ENCODE data around the gene DENND6A. TPM values are rescaled to one million over a fixed set of nuclear protein-coding genes. Genes with fewer than 3 reads are reported as not detected.
"Not testable (repeated sequence)": the region's sequence is repeated elsewhere in the genome, so short reads cannot be mapped to it uniquely, and the experiment has no call there.

DENND6A gene
- total RNA-seq, 1 donor from 2014 or later, result 21.5 TPM

GRCh38 chr3:57709031-57709430 is 16.2 kb upstream of the DENND6A start:
- no peak for TF ChIP-seq CTCF (IDR thresholded peaks at IDR 0.05)
- ATAC-seq (ENCODE audit: low read depth), result no peak
- POLR2A ChIA-PET, result no interaction called here
- intact Hi-C loops (cut with micrococcal nuclease), result no loop called here
- Mint-ChIP-seq H3K27me3 (no peaks in the 10 kb centered on the region), H3K27ac (no peak overlapping the region), H3K4me1 (no peaks in the 10 kb centered on the region), H3K9me3 (no peaks in the 10 kb centered on the region), H3K36me3 (ENCODE audit: low read depth) (no peaks in the 10 kb centered on the region), H3K4me3 (no peak overlapping the region)
- DNase-seq, result no peak
- CTCF ChIA-PET, result no interaction called here

- Mint-ChIP-seq H3K36me3 (ENCODE audit: low read depth) (no peaks in the 10 kb centered on the region), H3K4me3 (no peak overlapping the region), H3K4me1 (no peaks in the 10 kb centered on the region), H3K9me3 (no peaks in the 10 kb centered on the region), H3K27me3 (peaks cover 2% of the 10 kb centered on the region), H3K27ac (no peak overlapping the region)
- ChIA-PET POLR2A (no interaction called here), CTCF (no interaction called here)
- ATAC-seq (ENCODE audit: low read depth), result no peak
- TF ChIP-seq CTCF (IDR thresholded peaks at IDR 0.05), result no peak
- DNase-seq, result no peak
- intact Hi-C loops (cut with micrococcal nuclease), result no loop called here
These were observed 13.6 kb upstream of the DENND6A start for GRCh38 chr3:57706462-57706861.

- H3K27ac Mint-ChIP-seq; H3K4me3 Mint-ChIP-seq; H3K4me1 Mint-ChIP-seq; H3K9me3 Mint-ChIP-seq; POLR2A ChIA-PET; ATAC-seq (ENCODE audit: low read depth); DNase-seq; intact Hi-C loops (cut with micrococcal nuclease); CTCF ChIA-PET; H3K36me3 Mint-ChIP-seq (ENCODE audit: low read depth); H3K27me3 Mint-ChIP-seq: not testable (repeated sequence)
These were observed 12.5 kb upstream of the DENND6A start for GRCh38 chr3:57705351-57705750.

- ChIA-PET POLR2A (no interaction called here), CTCF (no interaction called here)
- no peak overlapping the region for H3K4me3 Mint-ChIP-seq
- TF ChIP-seq CTCF (IDR thresholded peaks at IDR 0.05), result no peak
- DNase-seq (no peak), ATAC-seq (ENCODE audit: low read depth) (no peak)
- H3K4me1 Mint-ChIP-seq, result no peaks in the 10 kb centered on the region
- peaks cover 2% of the 10 kb centered on the region for H3K27me3 Mint-ChIP-seq
- no peaks in the 10 kb centered on the region for H3K36me3 Mint-ChIP-seq (ENCODE audit: low read depth)
- H3K27ac Mint-ChIP-seq, result no peak overlapping the region
- intact Hi-C loops (cut with micrococcal nuclease), result no loop called here
- H3K9me3 Mint-ChIP-seq, result no peaks in the 10 kb centered on the region
These were observed 8.9 kb upstream of the DENND6A start for GRCh38 chr3:57701781-57702180.

- intact Hi-C loops (cut with micrococcal nuclease), result no loop called here
- ATAC-seq (ENCODE audit: low read depth), result no peak
- peaks cover 2% of the 10 kb centered on the region for H3K27me3 Mint-ChIP-seq
- POLR2A ChIA-PET, result no interaction called here
- no peak overlapping the region for H3K27ac Mint-ChIP-seq
- H3K4me3 Mint-ChIP-seq, result no peak overlapping the region
- no peaks in the 10 kb centered on the region for H3K9me3 Mint-ChIP-seq
- H3K36me3 Mint-ChIP-seq (ENCODE audit: low read depth), result no peaks in the 10 kb centered on the region
- CTCF ChIA-PET, result no interaction called here
- no peaks in the 10 kb centered on the region for H3K4me1 Mint-ChIP-seq
- DNase-seq, result no peak
- TF ChIP-seq CTCF (IDR thresholded peaks at IDR 0.05), result no peak
These were observed 7.9 kb upstream of the DENND6A start for GRCh38 chr3:57700737-57701136.

- intact Hi-C loops (cut with micrococcal nuclease), result no loop called here
- Mint-ChIP-seq H3K9me3 (no peaks in the 10 kb centered on the region), H3K36me3 (ENCODE audit: low read depth) (no peaks in the 10 kb centered on the region), H3K27me3 (peaks cover 2% of the 10 kb centered on the region), H3K4me3 (no peak overlapping the region), H3K4me1 (no peaks in the 10 kb centered on the region), H3K27ac (no peak overlapping the region)
- ChIA-PET POLR2A (no interaction called here), CTCF (no interaction called here)
- TF ChIP-seq CTCF (IDR thresholded peaks at IDR 0.05), result no peak
- ATAC-seq (ENCODE audit: low read depth) (no peak), DNase-seq (no peak)
These were observed 6.7 kb upstream of the DENND6A start for GRCh38 chr3:57699591-57699990.
